Activated naive CD4-positive, alpha-beta T cell treated with anti-CD3 and anti-CD28 coated beads, Interleukin-2, amount 50 U/mL, for 72 hours (primary cell): ENCODE measurements around the gene KCNE5. TPM values are rescaled to one million over a fixed set of nuclear protein-coding genes. Genes with fewer than 3 reads are reported as not detected.
"Not testable (repeated sequence)": the region's sequence is repeated elsewhere in the genome, so short reads cannot be mapped to it uniquely, and the experiment has no call there.

Source experiments
- ATAC-seq, 2 donors: fragments of 150-1000 bp; cut with Tn5 transposase; 2 replicates each; pipeline ENCODE4 v1.10.0; 2021; ENCODE audit warnings: mild to moderate bottlenecking in 2 of 2, moderate library complexity in 2 of 2
- DNase-seq, 2 donors: peaks; one replicate each; pipeline ENCODE4 v3.0.0; 2021 to 2022; ENCODE audit warnings: low spot score in 2 of 2
- H3K27ac Mint-ChIP-seq, 2 donors: one replicate each; pipeline ENCODE4 v1.8.0; 2022; ENCODE audit warnings: mild to moderate bottlenecking in 2 of 2, mixed read lengths in 2 of 2
- H3K36me3 Mint-ChIP-seq, 2 donors: one replicate each; pipeline ENCODE4 v1.8.0; 2022; ENCODE audit warnings: mixed read lengths in 2 of 2
- H3K9me3 Mint-ChIP-seq, 2 donors: one replicate each; pipeline ENCODE4 v1.8.0; 2022; ENCODE audit warnings: mixed read lengths in 2 of 2
- total RNA-seq, 2 donors: library from RNA; stranded (reverse); gene quantifications; one replicate each; pipeline ENCODE4 v1.2.3, GENCODE V29; 2022

Gene KCNE5
- total RNA-seq, 2 donors from 2014 or later: 0.51 TPM; not detected in 1

GRCh38 chrX:109632906-109633504 is 8.0 kb upstream of the KCNE5 start:
- DNase-seq (no peak), ATAC-seq (no peak)
- H3K27ac Mint-ChIP-seq: no peak overlapping the region
- H3K9me3 Mint-ChIP-seq: no peaks in the 10 kb centered on the region
- H3K36me3 Mint-ChIP-seq: no peaks in the 10 kb centered on the region

- Mint-ChIP-seq H3K9me3 (no peaks in the 10 kb centered on the region), H3K36me3 (peaks cover 0 to 6% of the 10 kb centered on the region in 2 donors), H3K27ac (no peak overlapping the region)
- DNase-seq (no peak), ATAC-seq (no peak)
Observed at GRCh38 chrX:109629310-109629709, 4.3 kb upstream of the KCNE5 start.

GRCh38 chrX:109626637-109627036 is 1.7 kb upstream of the KCNE5 start:
- DNase-seq (no peak), ATAC-seq (no peak)
- Mint-ChIP-seq H3K9me3 (no peaks in the 10 kb centered on the region), H3K27ac (no peak overlapping the region), H3K36me3 (peaks cover 0 to 6% of the 10 kb centered on the region in 2 donors)

GRCh38 chrX:109623997-109624396 is 975 bp downstream of the KCNE5 start:
- Mint-ChIP-seq H3K36me3 (peaks cover 0 to 6% of the 10 kb centered on the region in 2 donors), H3K9me3 (no peaks in the 10 kb centered on the region), H3K27ac (no peak overlapping the region)
- ATAC-seq (no peak), DNase-seq (no peak)

GRCh38 chrX:109622270-109622669 is 2.7 kb downstream of the KCNE5 start:
- H3K36me3 Mint-ChIP-seq: peaks cover 0 to under 1% of the 10 kb centered on the region in 2 donors

GRCh38 chrX:109619771-109620170 is 5.2 kb downstream of the KCNE5 start:
- no peak for ATAC-seq
- no peak overlapping the region for H3K27ac Mint-ChIP-seq
- DNase-seq: no peak
- no peaks in the 10 kb centered on the region for H3K36me3 Mint-ChIP-seq
- no peaks in the 10 kb centered on the region for H3K9me3 Mint-ChIP-seq

More at GRCh38 chrX:109622270-109622669, 2.7 kb downstream of the KCNE5 start:
- Mint-ChIP-seq H3K9me3 (no peaks in the 10 kb centered on the region), H3K27ac (no peak overlapping the region)
- DNase-seq: no peak
- ATAC-seq: no peak

GRCh38 chrX:109614951-109615350 is 10.0 kb downstream of the KCNE5 start:
- Mint-ChIP-seq H3K36me3 (no peaks in the 10 kb centered on the region), H3K9me3 (no peaks in the 10 kb centered on the region), H3K27ac (no peak overlapping the region)
- no peak for DNase-seq
- ATAC-seq: no peak

- peaks cover 0 to 6% of the 10 kb centered on the region in 2 donors for H3K36me3 Mint-ChIP-seq
- peaks cover 4 to 6% of the 10 kb centered on the region in 2 donors for H3K9me3 Mint-ChIP-seq
- ATAC-seq: no peak
- H3K27ac Mint-ChIP-seq: no peak overlapping the region
- no peak for DNase-seq
Observed at GRCh38 chrX:109601486-109601885, 23.5 kb downstream of the KCNE5 start.

GRCh38 chrX:109600237-109600651 is 24.7 kb downstream of the KCNE5 start:
- DNase-seq (no peak), ATAC-seq (no peak)
- Mint-ChIP-seq H3K9me3 (no peaks in the 10 kb centered on the region), H3K27ac (no peak overlapping the region), H3K36me3 (no peaks in the 10 kb centered on the region)

- Mint-ChIP-seq H3K9me3 (no peaks in the 10 kb centered on the region), H3K27ac (no peak overlapping the region), H3K36me3 (no peaks in the 10 kb centered on the region)
- DNase-seq: no peak
- ATAC-seq: no peak
Observed at GRCh38 chrX:109596015-109596414, 29.0 kb downstream of the KCNE5 start.

GRCh38 chrX:109590176-109590575 is 34.8 kb downstream of the KCNE5 start:
- no peak overlapping the region for H3K27ac Mint-ChIP-seq
- ATAC-seq: no peak
- no peaks in the 10 kb centered on the region for H3K36me3 Mint-ChIP-seq
- H3K9me3 Mint-ChIP-seq: no peaks in the 10 kb centered on the region
- no peak for DNase-seq

- Mint-ChIP-seq H3K9me3 (no peaks in the 10 kb centered on the region), H3K36me3 (no peaks in the 10 kb centered on the region), H3K27ac (no peak overlapping the region)
- ATAC-seq (no peak), DNase-seq (no peak)
Observed at GRCh38 chrX:109585488-109585887, 39.5 kb downstream of the KCNE5 start.

GRCh38 chrX:109578916-109579315 is 46.1 kb downstream of the KCNE5 start:
- no peak overlapping the region for H3K27ac Mint-ChIP-seq
- no peaks in the 10 kb centered on the region for H3K36me3 Mint-ChIP-seq
- no peaks in the 10 kb centered on the region for H3K9me3 Mint-ChIP-seq
- ATAC-seq (no peak), DNase-seq (no peak)

- DNase-seq (no peak), ATAC-seq (no peak)
- H3K9me3 Mint-ChIP-seq: no peaks in the 10 kb centered on the region
- no peaks in the 10 kb centered on the region for H3K36me3 Mint-ChIP-seq
- H3K27ac Mint-ChIP-seq: no peak overlapping the region
Observed at GRCh38 chrX:109577055-109577454, 47.9 kb downstream of the KCNE5 start.

- H3K36me3 Mint-ChIP-seq, ATAC-seq, H3K9me3 Mint-ChIP-seq, DNase-seq, H3K27ac Mint-ChIP-seq: not testable (repeated sequence)
Observed at GRCh38 chrX:109576083-109576482, 48.9 kb downstream of the KCNE5 start.
